CD4-positive, alpha-beta T cell treated with Interleukin-2 at 100 ng/mL for 4 hours (primary cell): ENCODE data around the gene ANO6.
"Not testable (repeated sequence)": the region's sequence is repeated elsewhere in the genome, so short reads cannot be mapped to it uniquely, and the experiment has no call there.

Experiments
- DNase-seq: peaks from one replicate; pipeline ENCODE4 v3.0.0-alpha.2; 2020; ENCODE audit warnings: low spot score

ANO6 gene

GRCh38 chr12:45312012-45312411 lies 96.1 kb downstream of the ANO6 start:
- DNase-seq = no peak

DNA sequence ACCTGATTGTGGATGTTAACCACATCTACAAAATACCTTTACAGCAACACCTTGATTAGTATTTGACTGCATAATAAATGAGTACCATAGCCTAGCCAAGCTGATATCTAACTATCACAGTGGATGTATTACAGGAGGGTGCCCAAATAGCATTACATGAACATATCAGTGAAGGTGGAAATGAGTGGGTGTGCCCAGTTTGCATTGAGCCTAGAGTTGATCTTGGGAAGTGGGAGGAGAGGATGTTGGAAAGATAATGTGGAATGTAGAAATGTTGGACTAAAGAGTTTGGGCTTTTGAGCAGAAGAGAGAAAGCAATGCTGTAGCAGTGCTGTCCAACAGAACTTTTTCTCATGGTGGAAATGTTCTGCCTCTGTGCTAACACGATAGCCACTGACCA lies 98.9 kb downstream of the ANO6 start:
- no peak for DNase-seq

DNA sequence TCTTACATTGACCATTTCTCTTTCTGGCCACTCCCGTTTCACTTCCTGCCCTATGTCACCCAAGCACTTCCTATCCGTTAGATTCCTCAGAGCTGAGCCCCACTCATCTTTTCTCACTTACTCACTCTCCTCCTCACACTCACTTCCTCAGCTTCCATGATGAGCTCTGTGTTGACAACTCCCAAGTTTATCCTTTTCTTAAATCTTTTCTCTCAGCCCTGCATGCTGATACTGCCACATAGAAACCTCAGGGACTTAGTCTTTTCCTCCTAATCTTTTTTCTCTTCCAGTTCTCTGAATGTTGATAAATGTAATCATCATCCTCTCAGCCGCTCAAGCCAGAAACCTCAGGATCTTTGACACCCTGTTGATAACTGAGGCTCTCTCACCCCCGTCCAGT lies 99.6 kb downstream of the ANO6 start:
- DNase-seq = no peak

- DNase-seq = not testable (repeated sequence)
Measured at GRCh38 chr12:45317261-45317660, 101.4 kb downstream of the ANO6 start.

- DNase-seq = no peak
Measured at GRCh38 chr12:45322810-45323209, 106.9 kb downstream of the ANO6 start.

DNA sequence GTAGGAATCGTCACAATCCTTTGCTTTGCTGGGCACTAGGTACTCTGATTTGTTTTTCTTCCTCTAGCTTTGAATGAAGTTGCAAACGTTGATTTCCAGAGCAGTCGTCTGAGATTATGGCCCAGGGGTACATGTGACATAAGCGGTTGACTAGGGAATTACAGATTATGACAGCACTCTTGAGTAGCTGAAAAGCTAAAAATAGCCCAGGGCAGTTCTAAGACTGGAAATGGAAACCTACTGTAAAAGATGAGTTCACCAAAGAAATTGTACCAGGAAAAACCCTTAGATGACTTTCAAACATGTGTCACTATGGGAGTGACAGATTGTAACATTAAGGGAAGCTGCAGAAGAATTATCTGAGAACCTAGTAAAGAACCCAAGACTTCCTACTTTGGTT lies 108.5 kb downstream of the ANO6 start:
- no peak for DNase-seq

DNA sequence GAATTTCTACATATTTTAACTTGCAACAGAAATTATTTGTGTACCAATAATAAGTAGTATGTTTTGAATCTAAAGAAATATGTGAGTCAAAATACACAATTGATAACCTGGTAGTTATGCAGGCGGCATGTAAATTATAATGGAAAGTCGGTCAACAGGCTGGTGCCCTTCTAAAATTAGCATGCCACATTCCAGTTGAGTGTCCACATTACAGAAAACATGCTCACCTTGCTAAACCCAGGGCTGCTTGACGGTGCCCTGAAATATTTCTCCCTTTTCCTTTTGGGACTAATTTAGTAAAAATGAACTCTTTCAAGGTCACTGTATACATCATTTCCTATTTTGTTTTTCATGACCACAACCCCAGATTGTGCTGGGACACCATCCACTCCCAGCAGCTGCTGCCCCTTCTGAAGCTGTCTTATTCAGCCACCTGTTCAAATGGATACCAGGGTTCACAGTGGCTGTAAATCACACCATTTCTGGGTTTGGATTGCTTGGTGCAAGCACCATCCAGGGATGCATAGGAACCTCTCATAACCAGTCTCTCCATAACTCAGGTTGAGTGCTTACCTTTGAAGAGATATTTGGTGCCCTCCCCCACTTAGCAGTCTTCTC lies 110.6 kb downstream of the ANO6 start:
- no peak for DNase-seq

DNA sequence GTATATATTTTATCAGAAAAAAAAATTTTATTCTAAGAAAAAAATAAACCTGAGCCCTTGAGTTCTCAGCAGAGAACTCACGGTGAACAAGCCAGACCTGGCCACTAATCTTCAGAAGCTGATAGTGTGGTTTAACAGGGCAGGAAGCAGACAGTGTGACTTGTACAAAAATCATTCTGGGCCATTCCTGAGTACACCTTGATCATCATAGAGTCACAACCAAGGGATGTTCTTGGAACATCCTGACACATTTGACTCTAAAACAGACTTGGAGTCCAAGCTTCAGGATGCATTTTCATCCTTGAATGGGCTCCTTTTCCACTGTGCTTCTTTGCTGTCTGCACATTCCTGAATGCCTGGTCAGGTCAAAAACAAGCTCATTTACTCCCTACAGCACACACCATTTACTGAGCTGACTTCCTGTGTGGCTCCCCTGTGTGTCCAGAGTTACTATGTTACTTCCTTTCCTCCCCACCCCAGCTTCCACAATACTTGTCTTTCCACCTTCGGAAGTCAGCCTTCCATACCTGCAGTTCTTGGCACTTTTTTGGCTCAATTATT lies 112.0 kb downstream of the ANO6 start:
- no peak for DNase-seq

GRCh38 chr12:45329238-45329637 lies 113.3 kb downstream of the ANO6 start:
- DNase-seq = no peak

DNA sequence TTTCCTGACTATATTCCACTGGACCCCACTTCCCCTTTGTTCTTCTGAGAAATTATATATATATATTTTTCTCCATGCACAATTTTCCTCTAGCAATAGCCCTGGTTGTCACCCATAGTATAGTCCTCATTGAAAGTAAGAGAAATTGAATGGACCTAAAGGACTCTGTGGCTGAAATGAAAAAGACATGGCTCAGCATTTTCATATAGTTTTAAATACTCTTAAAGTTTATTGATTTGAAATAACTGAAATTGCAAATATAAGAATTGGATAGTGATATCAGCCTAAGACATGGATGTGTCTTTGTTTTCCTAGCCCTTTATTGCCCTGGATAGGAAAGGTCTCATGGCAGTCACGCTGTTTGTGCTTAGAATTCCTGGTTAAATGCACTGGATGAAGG lies 113.8 kb downstream of the ANO6 start:
- DNase-seq = no peak

DNA sequence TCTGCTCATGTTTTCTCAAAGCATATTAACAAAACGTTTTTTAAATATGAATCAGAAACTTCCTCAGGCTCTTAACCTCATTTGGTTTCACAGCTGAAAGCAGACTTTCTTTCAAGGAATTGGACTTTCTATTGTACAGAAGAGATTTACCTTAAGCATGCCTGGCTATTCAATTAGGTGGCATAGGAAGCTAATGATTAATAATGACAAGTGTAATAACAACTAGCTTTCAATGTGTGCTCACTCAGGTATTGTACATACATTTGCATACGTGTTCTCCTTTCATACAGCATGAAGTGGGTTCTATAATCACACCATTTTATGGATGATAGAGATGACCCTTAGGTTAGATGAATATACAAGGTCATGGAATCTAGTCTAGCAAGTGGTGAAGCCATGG lies 115.7 kb downstream of the ANO6 start:
- no peak for DNase-seq

DNA sequence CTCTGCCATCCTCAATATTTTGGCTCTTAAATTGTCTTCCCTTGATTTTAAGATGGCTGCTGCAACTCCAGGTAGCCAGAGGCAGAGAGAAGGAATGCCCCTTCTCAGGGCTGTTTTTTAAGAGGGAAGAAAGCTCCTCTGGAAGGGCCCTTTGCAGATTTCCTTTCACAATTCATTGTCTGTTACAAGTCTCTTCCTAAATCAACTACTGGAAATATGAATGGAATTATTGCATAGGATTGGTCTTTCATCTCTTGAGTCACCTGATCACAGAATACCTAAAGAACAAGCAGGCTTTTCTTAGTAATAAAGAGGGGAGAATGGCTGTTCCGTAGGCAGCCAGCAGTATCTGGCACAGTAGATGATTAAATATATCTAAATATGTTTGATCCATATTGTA lies 118.5 kb downstream of the ANO6 start:
- no peak for DNase-seq

DNA sequence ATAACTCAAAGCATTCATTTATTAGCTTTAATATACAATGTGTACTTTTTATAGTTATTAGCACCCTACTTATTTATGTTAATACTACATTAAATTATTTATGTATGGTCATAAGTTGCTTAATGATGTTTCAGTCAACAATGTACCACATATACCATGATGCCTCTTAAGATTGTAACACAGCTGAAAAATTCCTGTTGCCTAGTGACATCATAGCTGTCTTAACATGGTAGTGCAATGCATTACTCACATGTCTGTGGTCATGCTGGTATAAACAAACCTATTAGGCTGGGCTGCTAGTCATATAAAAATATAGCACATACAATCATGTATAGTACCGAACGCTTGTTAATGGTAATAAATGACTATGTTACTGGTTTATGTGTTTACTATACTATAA lies 120.4 kb downstream of the ANO6 start:
- DNase-seq = no peak

- DNase-seq = no peak
Measured at GRCh38 chr12:45336762-45337596, 121.1 kb downstream of the ANO6 start.

DNA sequence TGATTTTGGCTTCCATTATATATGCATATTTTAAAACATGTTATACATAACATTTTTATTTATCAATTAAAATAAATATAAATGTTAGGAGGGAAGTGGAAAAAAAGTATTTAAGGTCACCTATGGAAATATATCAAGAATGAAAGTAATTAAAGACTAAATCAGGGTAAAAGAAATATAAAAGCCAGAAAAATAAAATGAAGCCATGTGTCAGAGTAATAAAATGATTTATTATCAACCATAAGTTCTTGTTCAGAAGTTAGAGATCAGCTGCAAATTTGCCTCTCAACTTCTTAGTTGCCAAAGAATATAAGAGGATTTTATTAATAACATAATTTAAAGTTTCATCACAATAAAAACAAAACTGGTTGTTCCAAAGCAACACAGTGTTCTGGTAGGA lies 121.9 kb downstream of the ANO6 start:
- DNase-seq = no peak

DNA sequence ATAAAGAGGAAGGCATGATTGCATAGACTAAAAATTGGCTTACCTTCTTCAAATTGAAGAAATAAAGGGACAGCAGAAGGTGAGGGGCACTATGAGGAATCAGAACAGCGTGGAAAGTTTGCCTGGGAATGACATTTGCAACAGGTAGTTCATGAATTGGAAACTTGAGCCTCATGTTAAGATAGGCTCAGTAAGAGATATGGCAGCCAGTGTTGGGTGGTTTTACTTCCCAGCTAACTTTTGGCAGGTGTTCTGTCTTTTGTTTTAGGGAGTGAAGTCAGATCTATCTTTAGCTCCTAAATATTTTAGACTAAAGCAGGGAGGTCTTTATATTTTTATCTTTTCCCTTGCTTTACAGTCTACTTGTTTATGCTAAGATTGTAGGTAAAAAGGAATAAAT lies 122.4 kb downstream of the ANO6 start:
- no peak for DNase-seq

DNA sequence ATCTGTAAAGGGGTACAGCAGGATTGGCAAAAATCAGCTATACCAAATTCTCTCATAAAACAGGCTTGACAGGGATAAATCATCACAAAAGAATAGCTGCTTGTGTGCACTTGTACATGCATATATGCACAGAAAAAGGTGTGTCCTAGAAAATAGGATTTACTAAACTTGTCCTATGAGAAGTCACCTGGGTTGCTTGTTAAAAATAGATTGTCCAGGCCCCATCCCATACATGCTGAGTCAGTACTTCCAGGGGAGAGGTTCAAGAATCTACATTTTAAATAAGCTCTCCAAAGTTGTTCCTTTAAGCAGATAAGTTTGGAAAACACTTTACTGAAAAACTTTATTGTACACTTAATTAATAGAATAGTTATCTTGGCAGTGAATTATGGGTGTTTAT lies 123.1 kb downstream of the ANO6 start:
- DNase-seq = no peak

DNA sequence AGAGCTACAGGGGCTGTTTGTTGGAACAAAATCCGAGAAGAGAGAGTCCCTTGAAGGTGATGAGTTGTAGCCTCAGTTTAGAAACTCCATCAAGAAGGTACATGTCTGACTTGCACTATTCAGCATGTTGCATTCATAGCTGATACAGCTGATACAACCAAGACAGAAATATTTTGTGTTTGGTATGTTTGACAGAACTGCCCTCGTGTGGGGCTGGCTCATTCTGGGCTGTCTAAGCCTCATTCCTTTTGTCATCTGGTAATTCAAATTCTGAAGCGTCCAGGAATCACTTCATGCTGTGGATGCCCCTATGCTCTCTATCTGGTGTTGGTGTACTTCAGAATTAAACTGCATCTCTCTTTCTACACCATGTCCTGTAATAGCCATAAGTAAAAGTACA lies 126.3 kb downstream of the ANO6 start:
- no peak for DNase-seq

DNA sequence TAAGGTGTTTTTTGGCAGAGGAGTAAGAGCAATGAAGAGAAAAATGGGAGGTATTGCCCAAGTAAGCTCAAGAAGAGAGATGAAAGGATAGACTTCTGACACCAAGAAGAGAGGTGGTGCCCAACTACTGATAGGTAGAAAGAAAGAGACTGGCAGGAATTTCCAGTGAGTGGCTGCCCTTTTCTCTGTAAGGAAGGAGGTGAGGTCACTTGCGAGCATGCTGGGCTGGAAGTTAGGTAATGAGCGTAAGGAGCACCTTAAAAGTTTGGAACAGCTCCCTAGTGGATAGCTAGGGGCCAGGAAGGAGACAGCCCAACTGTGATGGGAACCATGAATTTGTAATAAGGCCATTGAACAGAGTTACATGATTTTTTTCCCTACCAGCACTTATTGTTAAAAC lies 127.0 kb downstream of the ANO6 start:
- DNase-seq = no peak

DNA sequence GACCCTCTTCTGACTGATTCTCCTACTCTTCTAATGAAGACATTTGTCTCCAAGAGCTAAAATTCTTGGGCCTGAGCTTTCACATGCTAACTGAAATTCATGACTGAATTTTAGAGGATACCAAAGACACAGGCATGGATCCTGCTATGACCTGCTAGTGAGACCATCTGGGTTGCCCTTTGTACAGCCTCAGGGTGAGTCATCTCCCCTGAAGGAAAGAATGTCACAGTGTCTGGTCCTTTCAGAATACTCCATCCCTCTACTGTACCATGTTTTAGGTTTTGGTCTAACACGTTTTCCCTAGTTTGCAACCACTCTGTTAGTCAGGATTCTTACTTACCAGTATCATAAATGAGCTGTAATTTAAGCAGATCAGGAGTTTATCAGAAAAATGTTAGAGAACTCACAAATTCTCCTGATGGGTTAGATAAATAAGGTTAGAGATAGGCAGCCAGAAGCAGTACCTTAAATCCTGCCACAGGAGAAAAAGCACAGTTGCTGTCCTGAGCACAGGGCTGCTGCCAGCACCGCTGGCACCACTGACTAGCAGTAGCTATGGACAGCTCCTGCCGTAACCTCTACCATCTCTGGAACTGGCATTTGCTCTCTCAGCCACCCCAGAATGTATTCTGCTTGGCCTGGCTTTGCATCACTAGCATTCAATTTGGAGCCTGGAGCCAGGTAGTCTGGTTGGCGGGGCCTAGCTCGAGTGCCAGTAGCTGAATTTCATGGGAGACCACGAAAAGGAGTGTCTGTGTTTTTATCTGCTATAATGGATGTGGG lies 127.6 kb downstream of the ANO6 start:
- no peak for DNase-seq

GRCh38 chr12:45348311-45348710 lies 132.4 kb downstream of the ANO6 start:
- no peak for DNase-seq

- DNase-seq = no peak
Measured at GRCh38 chr12:45348986-45349385, 133.1 kb downstream of the ANO6 start.

- no peak for DNase-seq
Measured at GRCh38 chr12:45349916-45350315, 134.0 kb downstream of the ANO6 start.
